Right renal pelvis (tissue), 4 donors: ENCODE data around the gene ADRA2B. TPM values are rescaled to one million over a fixed set of nuclear protein-coding genes. Genes with fewer than 3 reads are reported as not detected.
"Not testable (repeated sequence)": the region's sequence is repeated elsewhere in the genome, so short reads cannot be mapped to it uniquely, and the experiment has no call there.

ENCODE experiments used
- DNase-seq, 4 donors: peaks; one replicate each; pipeline ENCODE4 v3.0.0-alpha.2; 2013; ENCODE audit warnings: low read depth in 4 of 4, low spot score in 3 of 4, missing footprints in 1 of 4
- polyA plus RNA-seq, 4 donors: library from polyadenylated mRNA; unstranded; fragments of 120-200 nt; gene quantifications; one replicate each; pipeline ENCODE4 v1.2.1, GENCODE V29; 2013; ENCODE audit not compliant: insufficient read length in 4 of 4

Gene ADRA2B
- polyA plus RNA-seq: 1 to 10 TPM; 2.8 to 6.3 (median 4.8) TPM

DNA sequence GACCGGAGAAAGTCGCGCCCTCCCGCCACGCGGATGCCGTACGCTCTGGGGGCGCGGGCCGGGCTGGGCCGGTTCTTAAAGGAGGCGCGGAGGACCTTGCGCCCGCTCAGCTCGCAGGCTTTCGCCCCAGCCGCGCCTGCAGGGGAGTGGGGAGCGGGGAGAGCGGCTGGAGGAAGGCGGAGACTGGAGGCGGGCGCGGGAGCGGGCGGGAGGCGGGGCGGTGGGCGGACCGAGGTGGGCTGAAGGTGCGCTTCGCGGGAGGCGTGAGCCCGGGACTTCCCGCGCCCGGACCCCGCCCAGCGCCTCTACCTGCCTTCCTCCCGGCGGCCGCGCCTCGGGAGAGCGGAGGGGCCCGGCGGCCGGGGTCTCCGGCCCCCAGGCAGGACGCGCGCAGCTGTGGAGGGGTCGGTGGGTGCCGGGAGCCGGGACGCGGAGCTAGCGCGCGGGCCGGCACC lies at the start of gene ADRA2B:
Gene ADRA2B, minus strand, starts transcription at position 148 of the 455 bp plus-strand sequence. CDS start 422 bp downstream, outside the sequence.
- DNase-seq: peak in 2 of 4 donors; percentile 47 to 58

DNA sequence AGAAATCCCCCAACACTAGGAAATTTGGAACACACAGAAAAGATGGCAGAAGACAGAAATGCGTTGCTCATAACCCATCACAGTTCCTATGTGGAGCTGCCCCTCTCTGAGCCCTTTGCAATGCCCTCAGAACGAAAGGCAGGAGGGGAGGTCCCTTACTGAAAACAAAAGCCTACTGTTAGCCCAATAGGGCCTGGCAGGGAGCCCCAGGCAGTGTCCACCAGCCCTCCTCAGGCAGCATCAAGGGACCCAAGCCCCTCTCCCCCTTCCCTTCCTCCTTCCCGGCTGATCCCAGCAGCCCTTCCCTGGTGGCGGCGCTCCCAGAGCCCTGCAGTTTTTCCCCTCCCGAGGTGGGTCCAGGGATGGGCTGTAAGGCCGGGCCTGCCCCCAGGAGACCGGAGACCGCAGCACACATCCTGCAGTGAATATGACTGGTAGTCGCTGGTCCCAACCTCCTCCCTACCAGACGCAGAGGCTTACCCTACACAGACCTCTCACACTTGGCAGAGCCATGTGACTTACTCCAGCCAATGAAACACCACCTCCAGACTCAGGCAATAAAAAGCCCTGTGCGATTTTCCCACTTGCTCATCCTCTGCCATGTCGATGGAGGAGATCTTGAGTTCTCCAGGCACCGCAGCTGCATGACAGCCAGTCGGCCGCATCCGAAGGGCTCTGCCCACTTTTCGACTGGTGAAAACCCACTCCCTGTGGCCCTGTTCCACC lies 48.3 kb upstream of the ADRA2B start:
- no peak for DNase-seq

DNA sequence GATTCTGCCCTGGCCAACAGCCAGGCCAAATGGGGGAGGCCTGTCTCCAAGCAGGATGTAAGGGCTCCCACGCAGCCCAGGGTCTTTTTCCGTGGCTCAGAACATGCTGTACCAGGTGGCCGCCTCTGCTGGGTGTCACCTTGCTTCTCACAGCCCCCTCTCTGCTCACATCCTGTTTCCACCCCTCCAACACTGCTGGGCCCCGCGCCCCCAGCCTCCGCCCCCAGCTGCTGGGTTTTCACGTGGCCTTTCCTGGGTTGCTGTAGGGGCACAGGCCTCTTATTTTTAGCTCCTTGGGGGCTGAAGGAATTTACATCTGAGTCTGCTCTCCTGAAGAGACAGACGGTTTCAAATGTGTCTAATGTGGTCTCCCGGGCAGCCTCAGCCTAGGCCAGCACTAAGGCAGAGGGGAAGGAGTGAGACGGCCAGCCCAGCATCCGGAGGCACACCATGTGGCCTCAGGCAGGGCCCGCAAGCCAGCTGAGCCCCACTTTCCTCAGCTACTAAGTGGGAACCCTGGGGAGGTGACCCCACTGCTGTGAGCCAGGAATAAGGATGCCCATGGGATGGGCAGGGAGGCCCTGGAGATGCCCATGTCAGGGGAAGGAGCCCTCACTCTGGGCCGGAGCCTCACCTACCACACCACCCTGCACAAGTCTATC lies 47.5 kb upstream of the ADRA2B start:
- DNase-seq: peak in 1 of 4 donors; percentile 23

DNA sequence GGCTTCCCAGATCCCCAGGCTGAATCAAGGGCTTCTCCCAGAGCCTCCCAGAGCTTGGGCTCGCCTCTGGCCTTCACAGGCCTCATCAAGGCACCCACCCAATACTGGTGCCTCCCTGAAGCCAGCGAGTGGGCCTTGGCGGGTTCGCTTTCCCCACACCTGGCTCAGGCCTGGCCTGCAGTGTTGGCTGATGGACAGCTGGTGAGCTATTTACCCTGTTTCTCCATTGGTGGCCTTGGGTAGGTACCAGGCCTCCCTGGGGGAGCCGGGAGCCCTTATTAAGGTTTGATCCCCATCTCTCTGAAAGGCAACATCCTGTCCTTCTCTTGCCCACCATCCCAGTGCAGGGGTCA lies 47.0 kb upstream of the ADRA2B start:
- no peak for DNase-seq

DNA sequence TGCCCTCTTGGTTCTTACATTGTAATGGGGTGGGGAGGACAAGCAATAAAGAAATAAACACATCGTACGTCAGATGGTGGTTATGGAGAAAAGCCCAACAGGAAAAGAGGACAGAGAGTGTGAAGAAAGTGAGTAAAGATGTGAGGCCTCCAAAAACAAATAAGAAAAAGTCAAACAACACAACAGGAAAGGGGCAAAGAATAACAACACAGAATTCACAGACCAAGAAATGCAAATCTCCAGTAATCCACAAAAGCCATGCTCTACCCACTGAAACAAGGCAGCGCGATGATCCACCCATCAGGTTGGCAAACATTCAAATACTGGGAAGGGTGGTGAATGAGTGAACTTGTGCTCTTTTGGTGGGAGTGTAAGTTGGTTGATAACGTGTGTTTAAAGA lies 45.5 kb upstream of the ADRA2B start:
- DNase-seq: no peak

DNA sequence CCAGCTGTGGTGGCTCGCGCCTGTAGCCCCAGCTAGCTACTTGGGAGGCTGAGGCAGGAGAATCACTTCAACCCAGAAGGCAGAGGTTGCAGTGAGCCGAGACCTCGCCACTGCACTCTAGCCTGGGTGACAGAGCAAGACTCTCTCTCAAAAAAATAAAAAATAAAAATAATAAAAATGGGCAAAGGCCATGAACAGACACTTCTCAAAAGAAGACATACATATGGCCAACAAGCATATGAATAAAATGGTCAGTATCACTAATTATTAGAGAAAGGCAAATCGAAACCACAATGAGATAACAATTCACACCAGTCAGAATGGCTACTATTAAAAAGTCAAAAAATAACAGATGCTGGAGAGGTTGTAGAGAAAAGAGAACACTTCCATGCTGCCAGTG lies 44.0 kb upstream of the ADRA2B start:
- DNase-seq: not testable (repeated sequence)

DNA sequence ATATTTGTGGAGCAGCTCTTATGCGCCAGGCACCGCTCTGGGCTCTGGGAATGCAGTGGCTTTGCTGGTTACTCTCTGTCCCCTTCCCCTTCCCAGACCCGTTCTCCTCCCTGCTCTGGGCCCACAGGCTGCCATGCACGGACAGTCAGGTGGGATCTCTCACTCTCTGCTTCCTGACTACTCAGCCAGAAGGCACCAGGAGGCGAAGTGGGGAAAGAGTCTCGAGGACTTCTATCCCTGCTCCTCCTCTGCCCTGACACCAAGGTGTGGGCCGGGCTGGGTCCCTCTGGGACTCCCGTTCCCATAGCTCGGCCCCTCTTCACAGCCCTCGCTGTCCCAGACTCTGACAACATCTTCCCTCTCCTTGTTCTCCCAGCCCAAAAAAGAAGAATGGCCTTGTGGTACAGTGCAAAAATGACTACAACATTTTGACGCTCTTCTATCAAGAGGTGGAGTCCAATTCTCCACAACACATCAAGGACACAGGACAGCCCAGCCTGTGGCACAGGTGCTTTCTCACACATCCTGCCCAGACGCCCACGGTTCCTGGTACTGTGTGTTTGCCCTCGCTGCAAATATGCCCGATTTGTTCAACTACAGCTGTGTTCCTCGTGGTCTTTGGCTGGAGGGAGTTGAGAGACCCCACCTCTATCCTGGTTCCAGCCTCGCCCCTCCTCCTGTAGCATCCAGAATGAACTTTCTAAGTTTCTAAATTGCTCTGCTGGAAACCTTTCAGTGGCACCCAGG lies 42.9 kb upstream of the ADRA2B start:
- DNase-seq: no peak

DNA sequence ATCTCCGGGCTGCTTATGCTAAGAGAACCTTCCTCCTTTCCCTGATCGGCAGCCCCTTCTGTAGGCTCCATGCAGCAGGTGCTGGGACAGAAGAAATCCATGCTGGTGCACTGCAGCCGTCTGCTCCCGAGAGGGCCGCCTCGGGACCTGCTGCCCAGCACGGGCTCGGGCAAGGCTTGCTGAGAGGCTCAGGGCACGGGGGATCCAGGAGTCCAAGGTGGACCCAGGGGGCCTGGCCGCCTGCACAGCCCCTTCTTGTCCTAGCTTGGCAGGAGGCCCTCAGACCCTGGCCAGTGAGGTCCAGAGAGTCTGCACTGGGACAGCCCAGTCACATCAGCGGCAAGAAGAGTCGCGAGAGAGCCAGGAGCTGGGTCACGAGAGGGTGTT lies 42.2 kb upstream of the ADRA2B start:
- DNase-seq: no peak

DNA sequence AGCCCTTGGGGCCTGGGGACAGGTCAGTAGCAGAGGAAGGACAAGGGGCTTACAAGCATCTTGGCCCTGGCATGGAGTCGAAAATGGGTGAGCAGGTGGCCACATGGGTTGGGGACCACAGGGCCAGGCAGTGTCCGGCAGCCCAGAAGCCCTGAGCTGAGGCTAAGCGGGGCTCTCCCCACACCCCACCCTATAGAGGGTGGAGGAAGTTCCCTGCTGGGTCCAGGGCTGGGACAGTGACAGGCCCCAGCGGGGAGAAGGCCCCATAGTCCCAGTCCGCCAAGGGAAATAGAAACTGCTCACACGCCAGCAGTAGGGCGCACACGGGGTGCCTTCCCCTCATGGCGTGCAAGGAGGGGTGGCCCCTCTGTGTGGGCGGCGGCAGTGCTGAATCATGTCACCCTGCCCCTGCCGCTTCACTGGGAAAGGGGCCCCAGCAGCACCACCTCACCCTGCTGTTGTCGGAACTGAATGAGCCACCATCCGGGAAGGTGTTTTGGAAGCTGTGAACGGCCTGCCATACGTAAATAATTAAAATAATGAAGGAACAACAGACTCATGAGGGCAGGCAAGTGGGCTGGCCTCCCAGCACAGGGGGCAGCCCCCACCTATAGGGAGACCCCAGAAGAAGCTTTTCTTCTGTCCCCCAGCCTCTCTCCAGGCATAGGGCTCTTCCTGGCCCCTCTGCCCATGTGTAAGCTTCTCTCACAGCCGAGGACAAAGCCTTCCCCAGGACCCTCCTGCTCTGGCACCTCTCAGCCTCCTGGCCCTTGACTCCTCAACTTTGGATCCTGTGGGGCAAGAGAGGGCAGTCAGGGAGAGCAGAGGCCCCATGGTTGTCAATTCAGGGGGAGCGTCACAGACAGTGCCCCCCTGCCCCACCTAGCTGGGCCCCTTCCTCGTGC lies 41.5 kb upstream of the ADRA2B start:
- DNase-seq: no peak

DNA sequence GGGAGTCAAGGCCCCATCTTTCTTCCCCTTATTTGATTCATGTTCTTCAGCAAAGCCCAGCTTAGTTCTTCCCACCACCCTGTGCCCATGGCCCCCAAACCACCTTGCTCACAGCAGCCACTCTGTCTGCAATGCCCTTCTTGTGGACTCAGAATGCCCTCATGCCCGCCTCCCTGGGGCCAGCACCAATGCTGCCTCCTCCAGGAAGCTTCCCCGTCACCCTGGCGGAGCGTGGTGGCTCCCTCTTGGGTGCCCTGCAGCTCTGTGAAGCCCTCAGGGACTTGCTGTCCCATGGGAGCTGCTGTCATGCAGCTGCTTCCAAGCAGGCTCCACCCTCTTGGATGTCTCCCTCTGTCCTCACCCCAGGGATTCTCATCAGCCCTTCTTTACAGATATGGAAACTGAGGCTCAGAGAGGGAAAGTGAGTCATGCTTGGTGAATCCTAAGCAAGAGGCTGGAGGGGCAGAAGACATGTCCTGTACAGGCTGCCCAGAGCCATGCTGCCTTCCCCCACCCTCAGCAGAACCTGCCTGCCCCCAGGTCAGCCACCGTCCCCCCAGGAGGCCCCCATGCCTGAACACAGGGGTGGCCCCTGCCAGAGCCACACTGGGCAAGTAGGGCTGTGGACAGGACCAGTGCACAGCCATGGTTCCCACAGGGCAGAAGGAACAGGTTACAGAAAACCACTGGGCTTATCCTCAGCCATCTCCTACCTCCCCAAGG lies 40.7 kb upstream of the ADRA2B start:
- DNase-seq: no peak

DNA sequence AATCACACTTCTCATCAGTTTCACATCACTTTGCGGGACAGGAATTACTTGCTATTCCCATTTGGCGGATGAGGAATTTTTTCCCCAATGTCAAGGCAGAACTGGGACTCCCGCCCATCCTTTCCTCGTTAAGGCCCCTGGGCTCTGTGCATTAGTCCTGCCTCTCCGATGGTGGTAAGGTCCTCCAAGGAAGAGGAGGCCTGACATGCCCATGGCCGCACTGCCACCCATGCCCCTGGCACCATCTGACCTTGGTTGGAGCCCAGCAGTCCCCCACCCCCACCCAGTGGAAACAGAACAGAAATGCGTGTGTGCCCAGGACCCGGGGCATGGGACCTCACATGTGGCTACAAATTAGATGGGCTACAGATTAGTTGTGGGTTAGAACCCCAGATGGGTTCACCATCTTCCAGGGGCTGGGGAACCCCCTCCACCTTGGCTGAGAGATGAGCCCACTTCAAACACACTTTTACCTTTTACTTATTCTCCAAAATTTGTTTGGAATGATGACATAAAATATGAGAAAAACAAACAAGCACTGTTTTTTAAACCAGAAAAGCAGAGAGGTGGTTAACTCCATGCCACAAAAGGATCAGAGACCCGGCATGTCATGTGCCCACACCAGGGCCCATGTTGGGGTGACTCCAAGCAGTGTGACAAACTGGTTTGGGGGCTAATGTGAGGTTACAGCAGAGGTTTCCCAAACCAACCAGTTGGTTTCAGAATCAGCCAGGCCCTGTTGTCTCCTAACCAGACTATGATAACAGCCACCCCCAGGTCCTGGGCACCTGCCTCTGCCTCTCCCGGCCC lies 39.8 kb upstream of the ADRA2B start:
- DNase-seq: no peak

DNA sequence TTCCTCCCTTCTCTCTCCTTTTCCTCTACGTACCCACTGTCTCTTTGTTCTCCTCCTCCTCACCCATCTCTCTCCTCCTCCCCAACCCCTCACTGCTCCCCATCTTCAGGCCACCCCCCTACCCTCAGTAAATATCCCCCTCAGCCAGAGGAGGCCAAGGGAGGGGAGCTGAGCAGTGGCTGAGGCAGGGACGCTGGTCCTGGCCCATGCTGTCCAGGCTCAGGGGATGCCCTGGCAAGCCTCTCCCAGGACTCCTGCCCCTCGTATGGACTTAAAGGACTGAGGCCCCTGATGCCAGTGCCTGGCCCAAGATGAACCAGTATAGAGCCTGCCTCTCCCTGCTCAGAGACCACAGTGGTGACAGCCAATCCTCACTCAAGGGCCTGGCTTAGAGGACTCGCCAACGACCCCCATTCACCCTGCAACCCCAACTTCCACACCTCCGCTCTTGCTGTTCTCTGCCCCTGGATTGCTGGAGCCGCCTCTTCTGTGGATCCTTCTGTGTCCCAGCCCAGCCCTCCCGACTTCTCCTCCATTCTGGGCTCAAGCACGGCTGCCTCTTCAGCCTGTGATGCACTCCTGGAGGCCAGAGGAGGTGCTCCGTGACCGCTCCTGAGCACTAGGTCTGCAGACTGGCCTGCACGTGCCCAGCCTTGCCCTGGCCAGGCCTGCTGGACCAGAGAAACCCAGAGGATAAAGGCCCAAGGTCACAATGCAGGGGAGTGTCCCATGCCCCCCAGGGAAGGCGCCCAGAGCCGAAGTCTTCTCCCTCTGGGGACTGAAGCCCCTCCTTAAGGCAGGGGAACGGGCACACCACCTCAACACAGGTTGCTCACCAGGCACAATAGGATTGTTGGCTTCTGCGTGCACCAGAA lies 38.4 kb upstream of the ADRA2B start:
- DNase-seq: no peak

DNA sequence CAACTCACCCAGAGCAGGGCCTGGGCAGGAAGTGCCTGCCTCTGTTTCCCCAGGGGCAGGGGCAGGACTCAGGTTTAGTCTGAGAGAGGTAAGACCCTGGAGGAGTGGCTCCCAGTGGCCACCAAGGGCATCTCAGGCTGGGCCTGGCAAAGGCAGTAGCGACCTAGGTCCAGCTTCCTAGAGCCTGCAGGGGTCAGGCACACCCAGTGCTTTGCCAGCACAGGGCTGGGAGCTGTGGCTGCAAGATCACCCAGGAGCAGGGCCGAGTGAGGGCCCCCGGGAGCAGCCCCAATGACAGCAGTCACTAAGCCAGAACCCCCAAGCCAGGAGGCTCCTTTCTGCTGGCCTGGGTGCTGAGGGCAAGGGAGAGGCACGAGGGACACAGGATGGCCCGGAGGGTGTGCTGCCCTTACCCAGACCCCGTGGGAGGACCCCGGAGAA lies 37.6 kb upstream of the ADRA2B start:
- DNase-seq: no peak

DNA sequence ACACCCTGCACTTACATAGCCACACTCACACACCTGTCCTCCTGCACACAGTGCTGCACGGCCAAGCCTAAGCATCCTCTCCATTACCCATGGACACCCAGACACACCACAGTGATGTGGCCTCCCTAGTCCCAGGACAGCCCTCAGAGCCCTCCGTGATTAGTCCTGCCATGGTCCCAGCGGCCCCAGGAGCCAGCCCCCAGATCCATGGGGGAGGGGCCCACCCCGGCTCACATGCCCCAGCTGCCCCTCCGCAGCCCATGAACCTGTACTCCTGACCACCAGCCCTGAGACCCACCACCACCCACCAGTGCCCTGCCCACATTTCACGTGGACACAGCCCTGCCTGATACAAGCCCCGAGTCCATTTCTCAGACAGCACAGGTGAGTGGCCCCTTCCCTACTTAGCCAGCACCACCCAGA lies 36.9 kb upstream of the ADRA2B start:
- no peak for DNase-seq

DNA sequence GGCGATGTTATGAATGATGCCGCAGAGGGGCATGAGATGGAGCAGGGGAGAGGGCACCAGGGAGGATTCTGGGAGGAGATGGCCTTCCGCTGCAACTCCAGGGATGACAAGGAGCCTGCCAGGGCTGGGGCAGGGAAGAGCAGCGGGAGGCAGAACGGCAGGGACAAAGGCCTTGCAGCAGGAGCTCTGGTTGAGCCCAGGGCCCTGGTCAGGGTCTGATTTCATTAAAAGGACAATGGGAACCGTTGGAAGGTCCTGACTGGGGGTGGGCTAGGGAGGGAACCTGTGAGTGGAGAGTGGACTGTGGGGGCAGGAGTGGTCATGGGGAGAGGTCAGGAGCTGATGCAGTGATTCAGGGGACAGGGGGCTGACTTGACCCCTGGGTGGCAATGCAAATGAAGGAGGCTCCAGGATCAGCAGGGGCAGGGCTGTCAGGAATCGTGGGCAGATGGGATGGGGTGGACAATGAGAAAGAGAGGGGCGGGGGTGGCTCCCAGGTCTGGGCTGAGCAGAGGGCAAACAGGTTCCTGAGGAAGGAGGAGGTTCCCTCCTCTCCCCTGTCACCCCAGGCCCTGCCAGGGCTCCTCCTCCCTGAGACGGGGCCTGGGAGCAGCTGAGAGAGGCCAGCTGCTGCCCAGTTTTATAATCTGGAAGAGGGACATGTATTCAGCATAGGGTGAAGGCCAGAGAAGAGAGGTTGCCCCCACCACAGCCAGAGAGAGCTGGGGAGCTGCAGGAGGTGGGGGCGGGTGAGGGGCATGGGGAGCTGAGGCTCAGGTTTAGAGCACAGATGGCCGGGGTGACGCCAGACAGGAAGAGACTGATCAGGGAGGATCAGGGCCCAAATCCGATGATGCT lies 36.2 kb upstream of the ADRA2B start:
- DNase-seq: no peak

DNA sequence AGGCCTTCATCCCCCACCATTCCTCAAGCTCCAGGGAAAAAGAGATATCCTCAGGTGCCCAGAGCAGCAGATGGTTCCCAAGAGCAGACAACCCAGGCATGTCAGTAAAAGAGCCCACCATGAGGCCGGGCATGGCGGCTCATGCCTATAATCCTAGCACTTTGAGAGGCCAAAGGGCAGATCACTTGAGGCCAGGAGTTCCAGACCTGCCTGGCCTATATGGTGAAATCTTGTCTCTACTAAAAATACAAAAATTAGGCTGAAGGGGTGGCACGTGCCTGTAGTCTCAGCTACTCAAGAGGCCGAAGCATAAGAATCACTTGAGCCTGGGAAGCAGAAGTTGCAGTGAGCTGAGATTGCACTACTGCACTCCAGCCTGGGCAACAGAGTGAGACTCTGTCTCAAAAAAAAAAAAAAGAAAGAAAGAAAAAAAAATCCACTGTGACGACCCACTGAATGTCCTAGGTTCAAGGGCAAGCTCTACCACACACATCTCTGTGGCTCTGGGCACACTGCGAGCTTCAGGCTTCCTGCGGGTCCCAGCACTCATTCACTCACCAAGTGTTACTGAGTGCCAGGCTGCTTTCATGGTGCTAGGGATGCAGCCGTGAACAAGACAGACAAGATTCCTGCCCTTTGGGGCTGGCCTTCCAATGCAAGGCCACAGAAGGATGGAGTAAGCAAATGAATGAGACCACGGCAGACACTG lies 35.4 kb upstream of the ADRA2B start:
- DNase-seq: no peak
